ENCODE data around the gene TRRAP.

The TRRAP gene

GRCh38 chr7:99013266-99014112, 135.2 kb downstream of the TRRAP start:
- Histone ChIP-seq H3K36me3 (ENCODE audit: control insufficient read depth in 1 of 2, insufficient read depth in 2 of 2, low read depth in 1 of 2, low read length in 2 of 2) (peaks cover 63 to 79% of the 10 kb centered on the region in 2 experiments), H3K27ac (ENCODE audit: low read length, poor library complexity, severe bottlenecking) (no peak overlapping the region), H2BK15ac (ENCODE audit: low read depth, poor library complexity, severe bottlenecking) (no peak overlapping the region), H2AFZ (ENCODE audit: low read depth, low read length) (no peak overlapping the region), H3K4me2 (ENCODE audit: low read length, poor library complexity, severe bottlenecking) (no peak overlapping the region), H2AK5ac (ENCODE audit: low read length, severe bottlenecking) (no peak overlapping the region), H4K91ac (ENCODE audit: low read length) (peak overlapping the region; percentile 25), H3K4me1 (ENCODE audit: control insufficient read depth, insufficient read depth, low read depth, low read length) (peaks cover 2% of the 10 kb centered on the region), H3K27me3 (ENCODE audit: control insufficient read depth in 1 of 2, insufficient read depth in 1 of 2, low read length in 2 of 2) (no peaks in the 10 kb centered on the region), H2BK5ac (ENCODE audit: low read depth, low read length, poor library complexity, severe bottlenecking) (no peak overlapping the region), H4K8ac (ENCODE audit: low read length) (no peak overlapping the region), H3K9ac (ENCODE audit: low read length) (no peak overlapping the region), H3K14ac (ENCODE audit: low read length in 2 of 2) (no peak overlapping the region), H3K9me3 (ENCODE audit: control insufficient read depth, low read length) (no peaks in the 10 kb centered on the region), H3K4me3 (ENCODE audit: insufficient read depth in 1 of 2, low read depth in 1 of 2, low read length in 2 of 2) (no peak overlapping the region), H3K4ac (ENCODE audit: low read depth in 1 of 2, low read length in 2 of 2) (no peak overlapping the region), H2BK12ac (ENCODE audit: low read length in 2 of 2) (no peak overlapping the region), H3K18ac (ENCODE audit: low read depth in 1 of 2, low read length in 2 of 2) (no peak overlapping the region), H3K23ac (ENCODE audit: low read length in 2 of 2) (no peak overlapping the region), H3K79me1 (replicated peaks; ENCODE audit: low read length, poor library complexity, severe bottlenecking) (peaks cover 39% of the 10 kb centered on the region), H2BK120ac (ENCODE audit: low read depth, low read length) (no peak overlapping the region)
- 97% methylated on average over 25 of the region's 25 CpGs for WGBS
- no peak for DNase-seq

DNA sequence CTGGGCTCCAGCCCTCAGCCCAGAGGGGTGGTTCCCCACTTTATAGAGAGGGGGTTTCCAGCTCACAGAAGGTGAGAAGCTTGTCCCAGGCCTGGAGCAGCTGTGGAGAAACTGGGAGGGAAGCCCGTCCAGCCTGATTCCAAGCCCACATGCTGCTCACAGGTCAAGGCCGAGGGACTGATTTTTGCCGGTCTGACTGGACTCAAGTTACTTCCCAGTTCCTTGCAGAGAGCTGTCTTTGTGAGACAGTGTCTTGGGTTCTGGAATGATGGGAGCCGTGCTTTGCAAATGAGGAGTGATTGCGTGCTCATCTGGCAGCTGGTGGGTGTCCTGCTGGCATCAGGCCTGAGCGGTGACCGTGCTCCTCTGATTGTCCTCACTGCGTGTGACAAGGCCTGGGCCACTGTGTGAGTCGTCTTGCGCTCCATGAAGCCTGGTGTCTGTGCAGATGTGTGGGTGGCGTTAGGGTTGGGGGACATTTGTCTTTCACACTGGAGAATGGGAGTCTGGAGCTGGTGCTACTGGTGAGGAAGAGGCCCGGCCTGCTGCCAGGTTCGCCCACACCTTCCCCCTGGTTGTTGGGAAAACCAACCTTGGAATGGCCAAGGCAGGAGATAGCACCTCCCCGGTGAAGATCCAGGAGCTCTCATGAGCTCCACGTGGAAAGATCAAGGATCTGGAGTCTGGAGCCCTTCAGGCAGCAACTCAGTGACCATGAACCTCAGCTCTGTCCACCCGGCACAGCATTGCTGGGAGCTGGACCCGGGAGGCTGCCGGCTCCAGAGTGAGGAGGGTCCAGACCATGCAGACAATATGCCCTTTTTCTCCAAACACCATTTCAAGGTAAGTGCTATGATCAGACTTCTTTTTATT, 136.0 kb downstream of the TRRAP start:
- H3K9ac ChIP-seq (ENCODE audit: low read length), result no peak overlapping the region
- WGBS, result 98% methylated on average over 16 of the region's 18 CpGs
- H2BK120ac ChIP-seq (ENCODE audit: low read depth, low read length), result no peak overlapping the region

DNA sequence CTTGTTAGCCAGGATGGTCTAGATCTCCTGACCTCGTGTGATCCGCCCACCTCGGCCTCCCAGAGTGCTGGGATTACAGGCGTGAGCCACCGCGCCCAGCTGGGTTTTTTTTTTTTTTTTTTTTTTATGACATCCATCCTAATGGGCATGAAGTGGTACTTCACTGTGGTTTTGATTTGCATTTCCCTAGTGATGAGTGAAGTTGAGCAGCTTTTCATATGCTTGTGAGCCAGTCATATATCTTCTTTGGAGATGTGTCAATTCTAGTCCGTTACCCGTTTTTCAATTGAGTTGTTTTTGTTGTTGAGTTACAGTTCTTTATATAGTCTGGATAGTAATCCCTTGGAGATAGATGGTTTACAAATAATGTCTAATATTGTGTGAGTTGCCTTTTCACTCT, 137.9 kb downstream of the TRRAP start:
- H2AFZ ChIP-seq (ENCODE audit: low read depth, low read length), result no peak overlapping the region
- DNase-seq, result no peak
- no peak overlapping the region for H3K23ac ChIP-seq (ENCODE audit: low read length in 2 of 2)
- no peak overlapping the region for H3K14ac ChIP-seq (ENCODE audit: low read length in 2 of 2)
- H3K4ac ChIP-seq (ENCODE audit: low read depth in 1 of 2, low read length in 2 of 2), result no peak overlapping the region
- H3K4me2 ChIP-seq (ENCODE audit: low read length, poor library complexity, severe bottlenecking), result no peak overlapping the region
- H3K18ac ChIP-seq (ENCODE audit: low read depth in 1 of 2, low read length in 2 of 2), result no peak overlapping the region
- peaks cover 33% of the 10 kb centered on the region for H3K79me1 ChIP-seq (replicated peaks; ENCODE audit: low read length, poor library complexity, severe bottlenecking)
- H2AK5ac ChIP-seq (ENCODE audit: low read length, severe bottlenecking), result no peak overlapping the region
- H3K36me3 ChIP-seq (ENCODE audit: control insufficient read depth in 1 of 2, insufficient read depth in 2 of 2, low read depth in 1 of 2, low read length in 2 of 2), result peaks cover 52 to 75% of the 10 kb centered on the region in 2 experiments
- no peak overlapping the region for H2BK120ac ChIP-seq (ENCODE audit: low read depth, low read length)
- no peak overlapping the region for H2BK12ac ChIP-seq (ENCODE audit: low read length in 2 of 2)
- no peak overlapping the region for H3K27ac ChIP-seq (ENCODE audit: low read length, poor library complexity, severe bottlenecking)
- H4K91ac ChIP-seq (ENCODE audit: low read length), result no peak overlapping the region
- no peak overlapping the region for H3K9ac ChIP-seq (ENCODE audit: low read length)
- no peaks in the 10 kb centered on the region for H3K27me3 ChIP-seq (ENCODE audit: control insufficient read depth in 1 of 2, insufficient read depth in 1 of 2, low read length in 2 of 2)
- H4K8ac ChIP-seq (ENCODE audit: low read length), result no peak overlapping the region
- no peak overlapping the region for H2BK15ac ChIP-seq (ENCODE audit: low read depth, poor library complexity, severe bottlenecking)
- 91% methylated on average over 6 of the region's 8 CpGs for WGBS
- H3K9me3 ChIP-seq (ENCODE audit: control insufficient read depth, low read length), result no peaks in the 10 kb centered on the region
- H3K4me1 ChIP-seq (ENCODE audit: control insufficient read depth, insufficient read depth, low read depth, low read length), result no peaks in the 10 kb centered on the region
- H3K4me3 ChIP-seq (ENCODE audit: insufficient read depth in 1 of 2, low read depth in 1 of 2, low read length in 2 of 2), result no peak overlapping the region
- H2BK5ac ChIP-seq (ENCODE audit: low read depth, low read length, poor library complexity, severe bottlenecking), result no peak overlapping the region

More for the DNA sequence above, 136.0 kb downstream of the TRRAP start:
- Histone ChIP-seq H2BK15ac (ENCODE audit: low read depth, poor library complexity, severe bottlenecking) (no peak overlapping the region), H4K91ac (ENCODE audit: low read length) (no peak overlapping the region), H2BK12ac (ENCODE audit: low read length in 2 of 2) (no peak overlapping the region), H3K27me3 (ENCODE audit: control insufficient read depth in 1 of 2, insufficient read depth in 1 of 2, low read length in 2 of 2) (no peaks in the 10 kb centered on the region), H4K8ac (ENCODE audit: low read length) (no peak overlapping the region), H3K14ac (ENCODE audit: low read length in 2 of 2) (no peak overlapping the region), H3K4me1 (ENCODE audit: control insufficient read depth, insufficient read depth, low read depth, low read length) (no peaks in the 10 kb centered on the region), H2AFZ (ENCODE audit: low read depth, low read length) (no peak overlapping the region), H3K23ac (ENCODE audit: low read length in 2 of 2) (no peak overlapping the region), H3K4me2 (ENCODE audit: low read length, poor library complexity, severe bottlenecking) (no peak overlapping the region), H2BK5ac (ENCODE audit: low read depth, low read length, poor library complexity, severe bottlenecking) (no peak overlapping the region), H3K79me1 (replicated peaks; ENCODE audit: low read length, poor library complexity, severe bottlenecking) (peaks cover 33% of the 10 kb centered on the region), H2AK5ac (ENCODE audit: low read length, severe bottlenecking) (no peak overlapping the region), H3K4ac (ENCODE audit: low read depth in 1 of 2, low read length in 2 of 2) (no peak overlapping the region), H3K27ac (ENCODE audit: low read length, poor library complexity, severe bottlenecking) (no peak overlapping the region), H3K18ac (ENCODE audit: low read depth in 1 of 2, low read length in 2 of 2) (no peak overlapping the region), H3K36me3 (ENCODE audit: control insufficient read depth in 1 of 2, insufficient read depth in 2 of 2, low read depth in 1 of 2, low read length in 2 of 2) (peaks cover 58 to 76% of the 10 kb centered on the region in 2 experiments), H3K9me3 (ENCODE audit: control insufficient read depth, low read length) (no peaks in the 10 kb centered on the region), H3K4me3 (ENCODE audit: insufficient read depth in 1 of 2, low read depth in 1 of 2, low read length in 2 of 2) (no peak overlapping the region)
- no peak for DNase-seq
